Measurements from ENCODE around the gene RALGAPA2. TPM values are rescaled to one million over a fixed set of nuclear protein-coding genes. Genes with fewer than 3 reads are reported as not detected.

RALGAPA2 gene
- total and polyA plus RNA-seq, 2 of the 13 experiments (the other 11 are each of a cell fraction or from before 2014, with no cell fraction given), result 13.8 to 17.7 TPM

GRCh38 chr20:20456741-20457140 is 255.7 kb downstream of the RALGAPA2 start:
- H3K9me3 ChIP-seq (ENCODE audit: low read length), result no peaks in the 10 kb centered on the region
- no peak for TF ChIP-seq ZMYM3 (CRISPR knock-in tag; IDR thresholded peaks at IDR 0.05)
- no peak for TF ChIP-seq MIER2 (CRISPR knock-in tag; IDR thresholded peaks at IDR 0.05)
- no peak for TF ChIP-seq ZKSCAN1 (IDR thresholded peaks at IDR 0.05; ENCODE audit: low read length)
- TF ChIP-seq ZNF775 (CRISPR knock-in tag; IDR thresholded peaks at IDR 0.05; ENCODE audit: borderline replicate concordance), result no peak
- POLR2A ChIA-PET, result no interaction called here
- CTCF ChIA-PET (ENCODE audit: low intra/inter-chr PET ratio, low total read pairs), result no interaction called here
- H4K20me1 ChIP-seq (ENCODE audit: insufficient read depth, low read length), result no peaks in the 10 kb centered on the region
- no peak overlapping the region for H3K4me2 ChIP-seq (ENCODE audit: low read depth, low read length)
- H3K4me3 ChIP-seq (replicated peaks in 1 of 3; ENCODE audit: insufficient read depth in 1 of 3, low read depth in 2 of 3, low read length in 3 of 3), result no peak overlapping the region
- H3K27me3 ChIP-seq (ENCODE audit: control insufficient read depth in 1 of 2, insufficient read depth in 2 of 2, low read length in 2 of 2), result no peaks in the 10 kb centered on the region
- no peak overlapping the region for H2AFZ ChIP-seq (ENCODE audit: low read length)
- in situ Hi-C loops (cut with HindIII; ENCODE audit: extremely low pct_ligation_motif_present, low pct_unique_long_range_greater_than_20kb) (no loop called here), intact Hi-C loops (cut with micrococcal nuclease; ENCODE audit: unreplicated experiment) (no loop called here)
- no peaks in the 10 kb centered on the region for H3K79me2 ChIP-seq (ENCODE audit: insufficient read depth, low read length)
- H3K36me3 ChIP-seq (replicated peaks in 1 of 2; ENCODE audit: control insufficient read depth in 1 of 2, insufficient read depth in 2 of 2, low read length in 2 of 2), result peaks cover 4 to 10% of the 10 kb centered on the region in 2 experiments; a peak in 4 of 5 replicates
- H3K9ac ChIP-seq (ENCODE audit: insufficient read depth, low read depth, low read length), result no peak overlapping the region
- ATAC-seq (no peak), DNase-seq (ENCODE audit: low spot score) (no peak), FAIRE-seq (no peak)
- no TSS peak for BruUV-seq (replicated peaks)
- no peak overlapping the region for H3K27ac ChIP-seq (ENCODE audit: extremely low read length, insufficient read depth, low read length)
- no peaks in the 10 kb centered on the region for H3K4me1 ChIP-seq (ENCODE audit: insufficient read depth, low read length)
- 93% methylated on average over 2 of the region's 2 CpGs for WGBS (ENCODE audit: low lambda C conversion rate)

GRCh38 chr20:20455926-20456325 is 256.5 kb downstream of the RALGAPA2 start:
- ATAC-seq, result no peak
- in situ Hi-C loops (cut with HindIII; ENCODE audit: extremely low pct_ligation_motif_present, low pct_unique_long_range_greater_than_20kb), result no loop called here
- Histone ChIP-seq H3K27ac (ENCODE audit: extremely low read length, insufficient read depth, low read length) (no peak overlapping the region), H4K20me1 (ENCODE audit: insufficient read depth, low read length) (no peaks in the 10 kb centered on the region), H2AFZ (ENCODE audit: low read length) (no peak overlapping the region), H3K36me3 (replicated peaks in 1 of 2; ENCODE audit: control insufficient read depth in 1 of 2, insufficient read depth in 2 of 2, low read length in 2 of 2) (peaks cover 4 to 10% of the 10 kb centered on the region in 2 experiments; a peak in 4 of 5 replicates), H3K4me2 (ENCODE audit: low read depth, low read length) (no peak overlapping the region), H3K27me3 (ENCODE audit: control insufficient read depth in 1 of 2, insufficient read depth in 2 of 2, low read length in 2 of 2) (no peaks in the 10 kb centered on the region), H3K9ac (ENCODE audit: insufficient read depth, low read depth, low read length) (no peak overlapping the region), H3K4me3 (replicated peaks in 1 of 3; ENCODE audit: insufficient read depth in 1 of 3, low read depth in 2 of 3, low read length in 3 of 3) (no peak overlapping the region), H3K4me1 (ENCODE audit: insufficient read depth, low read length) (no peaks in the 10 kb centered on the region), H3K9me3 (ENCODE audit: low read length) (no peaks in the 10 kb centered on the region), H3K79me2 (ENCODE audit: insufficient read depth, low read length) (no peaks in the 10 kb centered on the region)
- ChIA-PET POLR2A (no interaction called here), CTCF (ENCODE audit: low intra/inter-chr PET ratio, low total read pairs) (no interaction called here)
- no TSS peak for BruUV-seq (replicated peaks)
- intact Hi-C loops (cut with micrococcal nuclease; ENCODE audit: unreplicated experiment), result no loop called here
- WGBS (ENCODE audit: low lambda C conversion rate), result 95% methylated on average over 2 of the region's 2 CpGs
- no peak for FAIRE-seq
- DNase-seq (ENCODE audit: low spot score), result no peak
- TF ChIP-seq ZNF318 (CRISPR knock-in tag; IDR thresholded peaks at IDR 0.05), result no peak
- no peak for TF ChIP-seq ZNF576 (CRISPR knock-in tag; IDR thresholded peaks at IDR 0.05)
- no peak for TF ChIP-seq ZZZ3 (CRISPR knock-in tag; IDR thresholded peaks at IDR 0.05; ENCODE audit: borderline replicate concordance)
- TF ChIP-seq FOXP1 (IDR thresholded peaks at IDR 0.05), result no peak
- TF ChIP-seq FOXP1 (CRISPR knock-in tag; IDR thresholded peaks at IDR 0.05), result no peak
- no peak for TF ChIP-seq KMT2B (CRISPR knock-in tag; IDR thresholded peaks at IDR 0.05)
- TF ChIP-seq ZNF160 (CRISPR knock-in tag; IDR thresholded peaks at IDR 0.05), result no peak

Measured in HepG2 (cell line).